ENCODE data around the gene PPDPF.

The PPDPF gene

GRCh38 chr20:63545814-63546213, 25.2 kb downstream of the PPDPF start:
- TF ChIP-seq POLR2AphosphoS5 (IDR thresholded peaks at IDR 0.05; ENCODE audit: low read depth, low read length) (no peak), SIN3A (IDR thresholded peaks at IDR 0.05; ENCODE audit: borderline replicate concordance, insufficient read depth, low read length) (no peak), TAF1 (IDR thresholded peaks at IDR 0.05; ENCODE audit: borderline replicate concordance, insufficient read depth, low read length) (no peak), FOXP2 (optimal IDR thresholded peaks at IDR 0.05; ENCODE audit: borderline replicate concordance, extremely low read depth, extremely low read length, insufficient read depth) (no peak)
- TF ChIP-seq, protein P1, sequence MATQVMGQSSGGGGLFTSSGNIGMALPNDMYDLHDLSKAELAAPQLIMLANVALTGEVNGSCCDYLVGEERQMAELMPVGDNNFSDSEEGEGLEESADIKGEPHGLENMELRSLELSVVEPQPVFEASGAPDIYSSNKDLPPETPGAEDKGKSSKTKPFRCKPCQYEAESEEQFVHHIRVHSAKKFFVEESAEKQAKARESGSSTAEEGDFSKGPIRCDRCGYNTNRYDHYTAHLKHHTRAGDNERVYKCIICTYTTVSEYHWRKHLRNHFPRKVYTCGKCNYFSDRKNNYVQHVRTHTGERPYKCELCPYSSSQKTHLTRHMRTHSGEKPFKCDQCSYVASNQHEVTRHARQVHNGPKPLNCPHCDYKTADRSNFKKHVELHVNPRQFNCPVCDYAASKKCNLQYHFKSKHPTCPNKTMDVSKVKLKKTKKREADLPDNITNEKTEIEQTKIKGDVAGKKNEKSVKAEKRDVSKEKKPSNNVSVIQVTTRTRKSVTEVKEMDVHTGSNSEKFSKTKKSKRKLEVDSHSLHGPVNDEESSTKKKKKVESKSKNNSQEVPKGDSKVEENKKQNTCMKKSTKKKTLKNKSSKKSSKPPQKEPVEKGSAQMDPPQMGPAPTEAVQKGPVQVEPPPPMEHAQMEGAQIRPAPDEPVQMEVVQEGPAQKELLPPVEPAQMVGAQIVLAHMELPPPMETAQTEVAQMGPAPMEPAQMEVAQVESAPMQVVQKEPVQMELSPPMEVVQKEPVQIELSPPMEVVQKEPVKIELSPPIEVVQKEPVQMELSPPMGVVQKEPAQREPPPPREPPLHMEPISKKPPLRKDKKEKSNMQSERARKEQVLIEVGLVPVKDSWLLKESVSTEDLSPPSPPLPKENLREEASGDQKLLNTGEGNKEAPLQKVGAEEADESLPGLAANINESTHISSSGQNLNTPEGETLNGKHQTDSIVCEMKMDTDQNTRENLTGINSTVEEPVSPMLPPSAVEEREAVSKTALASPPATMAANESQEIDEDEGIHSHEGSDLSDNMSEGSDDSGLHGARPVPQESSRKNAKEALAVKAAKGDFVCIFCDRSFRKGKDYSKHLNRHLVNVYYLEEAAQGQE (IDR thresholded peaks at IDR 0.05; ENCODE audit: insufficient read depth in 1 of 2, low read depth in 2 of 2, low read length in 2 of 2): no peak

- TF ChIP-seq TAF1 (IDR thresholded peaks at IDR 0.05; ENCODE audit: borderline replicate concordance, insufficient read depth, low read length) (no peak), SIN3A (IDR thresholded peaks at IDR 0.05; ENCODE audit: borderline replicate concordance, insufficient read depth, low read length) (no peak), FOXP2 (optimal IDR thresholded peaks at IDR 0.05; ENCODE audit: borderline replicate concordance, extremely low read depth, extremely low read length, insufficient read depth) (no peak), POLR2AphosphoS5 (IDR thresholded peaks at IDR 0.05; ENCODE audit: low read depth, low read length) (no peak)
- TF ChIP-seq, protein P1 (IDR thresholded peaks at IDR 0.05; ENCODE audit: insufficient read depth in 1 of 2, low read depth in 2 of 2, low read length in 2 of 2): no peak
Measured at GRCh38 chr20:63546256-63546955, 25.8 kb downstream of the PPDPF start.

- TF ChIP-seq FOXP2 (optimal IDR thresholded peaks at IDR 0.05; ENCODE audit: borderline replicate concordance, extremely low read depth, extremely low read length, insufficient read depth): no peak
Measured at GRCh38 chr20:63546956-63547724, 26.6 kb downstream of the PPDPF start.

GRCh38 chr20:63547725-63548480, 27.3 kb downstream of the PPDPF start, which contains the start of gene SRMS:
TSS of gene SRMS (minus strand) at chr20:63547749. CDS start at chr20:63547463, 286 bp downstream.
- TF ChIP-seq, protein P1 (IDR thresholded peaks at IDR 0.05; ENCODE audit: insufficient read depth in 1 of 2, low read depth in 2 of 2, low read length in 2 of 2): no peak
- TF ChIP-seq SIN3A (IDR thresholded peaks at IDR 0.05; ENCODE audit: borderline replicate concordance, insufficient read depth, low read length): no peak
- no peak for TF ChIP-seq POLR2AphosphoS5 (IDR thresholded peaks at IDR 0.05; ENCODE audit: low read depth, low read length)
- TF ChIP-seq FOXP2 (optimal IDR thresholded peaks at IDR 0.05; ENCODE audit: borderline replicate concordance, extremely low read depth, extremely low read length, insufficient read depth): no peak
- no peak for TF ChIP-seq TAF1 (IDR thresholded peaks at IDR 0.05; ENCODE audit: borderline replicate concordance, insufficient read depth, low read length)

- TF ChIP-seq TAF1 (IDR thresholded peaks at IDR 0.05; ENCODE audit: borderline replicate concordance, insufficient read depth, low read length) (no peak), POLR2AphosphoS5 (IDR thresholded peaks at IDR 0.05; ENCODE audit: low read depth, low read length) (no peak), SIN3A (IDR thresholded peaks at IDR 0.05; ENCODE audit: borderline replicate concordance, insufficient read depth, low read length) (no peak), FOXP2 (optimal IDR thresholded peaks at IDR 0.05; ENCODE audit: borderline replicate concordance, extremely low read depth, extremely low read length, insufficient read depth) (no peak)
- TF ChIP-seq, protein P1 (IDR thresholded peaks at IDR 0.05; ENCODE audit: insufficient read depth in 1 of 2, low read depth in 2 of 2, low read length in 2 of 2): no peak
Measured at GRCh38 chr20:63548542-63548941, 28.0 kb downstream of the PPDPF start.
